H4 (cell line): Measurements from ENCODE around the gene PCNX4. TPM values are rescaled to one million over a fixed set of nuclear protein-coding genes. Genes with fewer than 3 reads are reported as not detected.

Source experiments
- DNase-seq: peaks from one replicate; pipeline ENCODE4 v3.0.0-alpha.2; 2015; ENCODE audit warnings: low spot score
- total RNA-seq: library from RNA; depleted of rRNA; stranded (reverse); fragments of >200 nt; shearing (Covaris generic); gene quantifications from 2 replicates; pipeline ENCODE4 v1.2.3, GENCODE V29; 2014; rRNA removed

Gene PCNX4
- total RNA-seq, 1 experiment from 2014 or later: 48.6 TPM

- no peak for DNase-seq
Observed at GRCh38 chr14:60206249-60206670, 114.5 kb downstream of the PCNX4 start.

- DNase-seq: no peak
Observed at GRCh38 chr14:60206837-60207533, 115.3 kb downstream of the PCNX4 start.

GRCh38 chr14:60210703-60211102 is 119.0 kb downstream of the PCNX4 start:
- DNase-seq: no peak

- no peak for DNase-seq
Observed at GRCh38 chr14:60211153-60211552, 119.4 kb downstream of the PCNX4 start.

GRCh38 chr14:60212503-60213371 is 121.0 kb downstream of the PCNX4 start:
- no peak for DNase-seq

- DNase-seq: no peak
Observed at GRCh38 chr14:60214003-60214402, 122.3 kb downstream of the PCNX4 start.

GRCh38 chr14:60214415-60215126 is 122.8 kb downstream of the PCNX4 start:
- DNase-seq: no peak

GRCh38 chr14:60215127-60215444 is 123.4 kb downstream of the PCNX4 start:
- DNase-seq: no peak

GRCh38 chr14:60215520-60216420 is 124.0 kb downstream of the PCNX4 start:
- DNase-seq: no peak

GRCh38 chr14:60217713-60218112 is 126.0 kb downstream of the PCNX4 start:
- DNase-seq: no peak

Other genes with a start within 250 kb of the PCNX4 start
- 5.4 and 6.5 TPM in 2 replicates for gene RTN1, start 221.1 kb upstream of the PCNX4 start, total RNA-seq
- not detected in 2 replicates for gene LRRC9, start 171.8 kb upstream of the PCNX4 start, total RNA-seq
- gene DHRS7, start 73.5 kb downstream of the PCNX4 start, total RNA-seq: 61.9 and 79.6 TPM in 2 replicates
- gene PPM1A, start 157.3 kb downstream of the PCNX4 start, total RNA-seq: 22.1 and 24.9 TPM in 2 replicates